ENCODE data around the gene FAM89A. TPM values are rescaled to one million over a fixed set of nuclear protein-coding genes. Genes with fewer than 3 reads are reported as not detected.

The FAM89A gene
- total and polyA plus RNA-seq, 2 of the 8 experiments (the other 6 are each of a cell fraction or from before 2014, with no cell fraction given), result 2.1 to 2.2 TPM

DNA sequence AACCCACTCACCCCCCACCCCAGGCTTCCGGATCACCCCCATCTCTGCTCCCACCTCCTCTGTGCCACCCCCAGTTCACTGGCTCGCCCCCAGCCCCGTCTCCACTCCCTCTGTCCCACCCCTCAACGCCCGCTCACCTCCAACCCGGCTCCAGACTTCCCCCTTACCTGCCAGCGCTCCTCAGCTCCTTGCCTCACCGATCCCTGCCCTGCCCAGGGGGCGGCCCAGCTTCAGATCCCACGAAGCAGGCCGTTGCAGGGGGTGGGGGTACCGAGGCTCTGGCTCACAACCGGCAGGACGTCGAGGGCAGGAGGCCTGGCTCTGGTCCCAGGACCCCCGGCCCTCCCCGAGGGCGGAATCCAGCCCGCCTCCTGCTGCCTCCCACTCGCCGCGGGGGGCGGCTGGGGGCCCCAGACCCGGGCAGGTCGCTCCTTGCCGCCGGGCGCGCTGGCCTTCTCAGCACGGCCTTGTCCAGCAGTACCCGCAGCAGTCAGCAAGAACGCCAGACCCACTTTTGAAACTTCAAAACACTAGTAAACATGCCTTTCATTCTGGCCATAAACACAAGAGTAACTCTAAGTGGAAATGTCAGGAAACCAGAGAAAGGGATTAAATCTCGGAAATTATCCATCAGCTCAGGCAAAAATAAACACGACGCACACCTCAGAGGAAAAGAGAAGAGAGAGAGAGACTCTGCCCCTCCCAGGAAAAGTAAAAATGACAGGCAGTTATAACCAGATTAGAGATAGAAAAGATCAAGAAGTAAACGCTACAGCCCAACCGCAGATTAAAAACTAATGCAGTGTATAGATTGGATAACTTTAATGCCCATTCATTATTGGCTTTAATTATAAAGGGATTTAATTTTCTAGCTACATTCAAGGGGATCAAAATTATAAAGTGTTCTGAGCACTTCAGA lies 1.0 kb upstream of the FAM89A start (continued):
- TF ChIP-seq, protein P1, sequence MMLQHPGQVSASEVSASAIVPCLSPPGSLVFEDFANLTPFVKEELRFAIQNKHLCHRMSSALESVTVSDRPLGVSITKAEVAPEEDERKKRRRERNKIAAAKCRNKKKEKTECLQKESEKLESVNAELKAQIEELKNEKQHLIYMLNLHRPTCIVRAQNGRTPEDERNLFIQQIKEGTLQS (IDR thresholded peaks at IDR 0.05; ENCODE audit: insufficient read depth, low read depth, low read length), result no peak
- TF ChIP-seq CTBP2 (IDR thresholded peaks at IDR 0.05; ENCODE audit: borderline replicate concordance, insufficient read depth, insufficient read length, low read length), result no peak
- TF ChIP-seq TEAD4 (IDR thresholded peaks at IDR 0.05; ENCODE audit: low read depth, low read length), result no peak
